Tibial nerve (tissue), 4 donors: ENCODE measurements around the gene VWA2. TPM values are rescaled to one million over a fixed set of nuclear protein-coding genes. Genes with fewer than 3 reads are reported as not detected.

ENCODE experiments used
- DNase-seq, 2 donors: peaks; one replicate each; pipeline ENCODE4 v3.0.0-alpha.2; 2019; ENCODE audit warnings: low spot score in 2 of 2
- H3K27ac ChIP-seq, 4 donors: fragments of 200-600 bp; sonication (generic) in 3 of 4; one replicate each; pipeline ENCODE4 v1.5.1; 2017 to 2019; ENCODE audit warnings: mild to moderate bottlenecking in 1 of 4
- H3K27me3 ChIP-seq, 2 donors: fragments of 200-600 bp; sonication (generic) in 1 of 2; one replicate each; pipeline versions ENCODE4 v1.5.1 to v1.6.0; 2017 to 2019
- H3K36me3 ChIP-seq, 3 donors: fragments of 200-600 bp; sonication (generic); one replicate each; pipeline ENCODE4 v1.5.1; 2018 to 2019
- H3K4me1 ChIP-seq, 4 donors: fragments of 200-600 bp; sonication (generic) in 3 of 4; one replicate each; pipeline ENCODE4 v1.5.1; 2017 to 2019
- H3K4me3 ChIP-seq, 4 donors: fragments of 200-600 bp; sonication (generic) in 3 of 4; one replicate each; pipeline ENCODE4 v1.5.1; 2017 to 2019; ENCODE audit warnings: mild to moderate bottlenecking in 1 of 4, moderate library complexity in 1 of 4
- H3K9me3 ChIP-seq, 4 donors: fragments of 200-600 bp; sonication (generic) in 3 of 4; one replicate each; pipeline ENCODE4 v1.5.1; 2017 to 2019
- CTCF ChIP-seq, 5 experiments: fragments of 200-600 bp in 3 of 5; fragments of 450-650 bp in 2 of 5; sonication (generic) in 3 of 5; IDR thresholded peaks; one replicate each; pipeline ENCODE4 v1.5.1; 2016 to 2019; ENCODE audit warnings: antibody characterized with exemption in 5 of 5, mild to moderate bottlenecking in 3 of 5, moderate library complexity in 2 of 5
- EP300 ChIP-seq, 2 donors: sonication (generic); formaldehyde crosslinking; IDR thresholded peaks; one replicate each; pipeline ENCODE4 v1.6.1; 2017; ENCODE audit warnings: antibody characterized with exemption in 2 of 2, mild to moderate bottlenecking in 1 of 2
- POLR2A ChIP-seq, 2 donors: fragments of 450-650 bp; IDR thresholded peaks; one replicate each; pipeline ENCODE4 v1.6.1; 2017; ENCODE audit warnings: antibody characterized with exemption in 2 of 2, mild to moderate bottlenecking in 2 of 2, moderate library complexity in 2 of 2
- WGBS, 2 donors: methylation state at CpG; one replicate each; pipeline ENCODE4 v1.1.5; 2018; 5-methylcytosine and 5-hydroxymethylcytosine counted together
- total RNA-seq, 4 donors: library from RNA; depleted of rRNA; stranded (reverse); fragments of >200 nt; gene quantifications; one replicate each; pipeline ENCODE4 v1.1.0, GENCODE V29; 2016

VWA2 gene
- total RNA-seq, 4 donors from 2014 or later: 0.22 to 1.6 (median 1.0) TPM

DNA sequence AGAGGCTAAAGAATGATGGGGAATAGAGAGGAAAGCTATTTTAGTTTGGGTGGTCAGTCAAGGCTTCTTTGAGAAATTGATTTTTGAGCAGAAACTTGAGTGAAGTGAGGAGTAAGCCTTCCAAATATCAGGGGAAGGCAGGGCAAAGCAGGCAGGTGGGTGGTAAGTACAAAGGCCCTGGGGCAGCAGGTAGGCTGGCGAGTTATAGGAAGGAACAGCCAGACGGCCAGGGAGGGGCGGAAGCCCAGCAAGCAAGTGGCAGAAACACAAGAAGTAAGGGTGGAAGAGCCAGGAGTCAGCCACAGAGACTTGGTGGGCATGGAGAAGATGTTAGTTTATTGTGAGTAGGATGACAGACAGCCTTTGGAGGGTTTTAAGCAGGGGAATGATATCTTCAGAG, 34.9 kb downstream of the VWA2 start:
- H3K27me3 ChIP-seq: no peaks in the 10 kb centered on the region
- no peaks in the 10 kb centered on the region for H3K9me3 ChIP-seq
- TF ChIP-seq CTCF (IDR thresholded peaks at IDR 0.05): no peak
- no peak for TF ChIP-seq EP300 (IDR thresholded peaks at IDR 0.05)
- TF ChIP-seq POLR2A (IDR thresholded peaks at IDR 0.05): no peak
- 91 to 93% methylated on average over 3 of the region's 3 CpGs for WGBS, 2 donors
- no peak for DNase-seq
- H3K4me3 ChIP-seq: no peak overlapping the region
- no peaks in the 10 kb centered on the region for H3K4me1 ChIP-seq
- no peaks in the 10 kb centered on the region for H3K36me3 ChIP-seq
- no peak overlapping the region for H3K27ac ChIP-seq

GRCh38 chr10:114274616-114275453, 35.8 kb downstream of the VWA2 start:
- Histone ChIP-seq H3K4me1 (no peaks in the 10 kb centered on the region), H3K36me3 (no peaks in the 10 kb centered on the region), H3K27ac (no peak overlapping the region), H3K27me3 (no peaks in the 10 kb centered on the region), H3K4me3 (no peak overlapping the region), H3K9me3 (no peaks in the 10 kb centered on the region)
- WGBS, 2 donors: 89 to 92% methylated on average over 16 of the region's 16 CpGs
- no peak for DNase-seq
- TF ChIP-seq CTCF (IDR thresholded peaks at IDR 0.05) (no peak), EP300 (IDR thresholded peaks at IDR 0.05) (no peak), POLR2A (IDR thresholded peaks at IDR 0.05) (no peak)

- Histone ChIP-seq H3K27me3 (no peaks in the 10 kb centered on the region), H3K9me3 (no peaks in the 10 kb centered on the region), H3K4me1 (no peaks in the 10 kb centered on the region), H3K4me3 (no peak overlapping the region), H3K36me3 (no peaks in the 10 kb centered on the region), H3K27ac (no peak overlapping the region)
- DNase-seq: no peak
- TF ChIP-seq POLR2A (IDR thresholded peaks at IDR 0.05): no peak
- no peak for TF ChIP-seq CTCF (IDR thresholded peaks at IDR 0.05)
- TF ChIP-seq EP300 (IDR thresholded peaks at IDR 0.05): no peak
- WGBS, 2 donors: 77% methylated on average over 6 of the region's 6 CpGs
Measured at GRCh38 chr10:114276066-114276465, 37.0 kb downstream of the VWA2 start.

- no peaks in the 10 kb centered on the region for H3K27me3 ChIP-seq
- no peak for DNase-seq
- no peaks in the 10 kb centered on the region for H3K4me1 ChIP-seq
- H3K9me3 ChIP-seq: no peaks in the 10 kb centered on the region
- H3K4me3 ChIP-seq: no peak overlapping the region
- H3K36me3 ChIP-seq: no peaks in the 10 kb centered on the region
- H3K27ac ChIP-seq: no peak overlapping the region
- TF ChIP-seq POLR2A (IDR thresholded peaks at IDR 0.05) (no peak), EP300 (IDR thresholded peaks at IDR 0.05) (no peak), CTCF (IDR thresholded peaks at IDR 0.05) (no peak)
- 82 to 94% methylated on average over 5 to 6 of the region's 6 CpGs for WGBS, 2 donors
Measured at GRCh38 chr10:114276671-114277070, 37.6 kb downstream of the VWA2 start.

DNA sequence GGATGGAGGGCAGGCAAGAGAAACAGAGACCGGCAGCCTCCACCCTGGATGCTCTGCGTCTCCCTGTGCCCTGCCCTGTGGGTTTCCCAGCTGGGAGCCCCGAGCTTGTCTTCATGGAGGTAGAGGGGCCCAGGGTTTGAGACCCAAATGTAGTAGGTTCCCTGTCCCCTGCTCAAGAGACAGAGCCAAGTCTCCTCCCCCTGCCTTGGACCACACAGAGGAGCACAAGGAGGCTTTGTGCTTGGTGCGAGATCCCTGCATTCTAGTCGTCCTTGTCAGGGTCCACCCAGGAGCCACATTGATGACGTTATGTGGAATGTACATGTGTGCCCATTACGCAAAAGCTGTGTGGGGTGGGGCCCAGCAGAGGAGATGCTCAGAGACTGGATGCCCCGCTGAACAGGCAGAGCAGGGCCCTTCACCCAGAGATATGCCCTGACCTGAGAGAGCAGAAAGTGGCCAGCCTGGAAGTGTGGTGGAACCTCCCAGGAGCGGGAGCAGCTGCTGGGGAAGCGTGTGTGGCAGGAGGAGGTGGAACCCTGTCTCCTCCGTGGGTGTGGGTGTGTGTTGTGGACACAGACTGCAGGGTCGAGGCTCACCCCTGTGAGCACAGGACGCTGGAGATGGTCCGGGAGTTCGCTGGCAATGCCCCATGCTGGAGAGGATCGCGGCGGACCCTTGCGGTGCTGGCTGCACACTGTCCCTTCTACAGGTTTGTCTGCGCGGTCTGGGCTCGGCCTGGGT, 39.3 kb downstream of the VWA2 start:
- WGBS, 2 donors: 60 to 67% methylated on average over 15 to 19 of the region's 22 CpGs
- TF ChIP-seq POLR2A (IDR thresholded peaks at IDR 0.05) (no peak), EP300 (IDR thresholded peaks at IDR 0.05) (no peak), CTCF (IDR thresholded peaks at IDR 0.05) (no peak)
- H3K4me3 ChIP-seq: no peak overlapping the region
- no peak overlapping the region for H3K27ac ChIP-seq
- no peaks in the 10 kb centered on the region for H3K9me3 ChIP-seq
- H3K4me1 ChIP-seq: no peaks in the 10 kb centered on the region
- DNase-seq: no peak
- H3K36me3 ChIP-seq: no peaks in the 10 kb centered on the region
- H3K27me3 ChIP-seq: no peaks in the 10 kb centered on the region
